Measurements from ENCODE around the gene ZNF219. TPM values are rescaled to one million over a fixed set of nuclear protein-coding genes. Genes with fewer than 3 reads are reported as not detected.

The ZNF219 gene
- total RNA-seq, 1 experiment from 2014 or later, result 19.9 TPM

DNA sequence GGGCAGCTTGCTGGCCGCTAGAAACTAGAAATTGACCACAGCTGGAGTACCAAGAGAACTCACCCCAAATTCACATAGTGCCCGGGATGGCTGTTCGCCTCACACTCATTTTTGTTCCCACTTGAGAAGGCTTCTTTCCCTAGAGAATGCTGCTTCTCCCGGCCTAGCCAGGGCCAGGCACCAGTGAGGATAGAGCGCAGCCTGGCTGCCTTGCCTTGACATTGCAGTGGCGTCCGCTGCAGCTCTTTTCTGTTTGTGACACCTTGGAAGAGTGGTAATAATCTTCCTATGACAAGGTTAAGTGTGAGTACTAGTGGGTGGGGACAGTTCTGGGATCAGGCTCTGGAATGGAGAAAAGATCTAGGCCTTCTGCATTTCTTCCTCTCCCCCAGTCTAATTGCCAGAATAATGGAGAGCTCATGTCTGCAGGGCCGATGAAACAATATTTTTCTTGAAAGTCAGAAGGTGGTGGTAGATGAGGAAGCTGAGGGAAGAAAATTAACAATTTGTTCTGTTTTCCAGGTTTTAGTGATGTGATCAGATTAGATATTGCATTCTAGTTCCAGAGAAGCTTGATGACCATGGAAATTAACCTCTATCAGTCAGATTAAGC is 6.1 kb upstream of the ZNF219 start:
- ATAC-seq, result peak; percentile 73
- POLR2A ChIA-PET, result no interaction called here
- no peaks in the 10 kb centered on the region for H3K36me3 ChIP-seq (ENCODE audit: control insufficient read depth, insufficient read depth, low read length)
- in situ Hi-C loops (cut with HindIII; ENCODE audit: low pct_unique_long_range_greater_than_20kb, low sequenced_read_pairs) (no loop called here), intact Hi-C loops (cut with micrococcal nuclease; ENCODE audit: unreplicated experiment) (loop anchor here (5.0 kb wide), 1 partner anchor 37 kb away; no protein-coding TSS in a partner anchor)
- CTCF ChIA-PET, result interaction anchor here (0.6 to 2.7 kb wide), 9 partner anchors 11 to 90 kb away, joined by 3 to 18 read pairs (median 6); partner anchors contain the start of gene ARHGEF40
- H3K27ac ChIP-seq (ENCODE audit: low read length), result peak overlapping the region; percentile 92
- peak overlapping the region; percentile 65 to 77 for H3K4me3 ChIP-seq (ENCODE audit: low read depth in 2 of 2, low read length in 2 of 2)
- BruUV-seq (replicated peaks), result no TSS peak
- TF ChIP-seq, protein P1, sequence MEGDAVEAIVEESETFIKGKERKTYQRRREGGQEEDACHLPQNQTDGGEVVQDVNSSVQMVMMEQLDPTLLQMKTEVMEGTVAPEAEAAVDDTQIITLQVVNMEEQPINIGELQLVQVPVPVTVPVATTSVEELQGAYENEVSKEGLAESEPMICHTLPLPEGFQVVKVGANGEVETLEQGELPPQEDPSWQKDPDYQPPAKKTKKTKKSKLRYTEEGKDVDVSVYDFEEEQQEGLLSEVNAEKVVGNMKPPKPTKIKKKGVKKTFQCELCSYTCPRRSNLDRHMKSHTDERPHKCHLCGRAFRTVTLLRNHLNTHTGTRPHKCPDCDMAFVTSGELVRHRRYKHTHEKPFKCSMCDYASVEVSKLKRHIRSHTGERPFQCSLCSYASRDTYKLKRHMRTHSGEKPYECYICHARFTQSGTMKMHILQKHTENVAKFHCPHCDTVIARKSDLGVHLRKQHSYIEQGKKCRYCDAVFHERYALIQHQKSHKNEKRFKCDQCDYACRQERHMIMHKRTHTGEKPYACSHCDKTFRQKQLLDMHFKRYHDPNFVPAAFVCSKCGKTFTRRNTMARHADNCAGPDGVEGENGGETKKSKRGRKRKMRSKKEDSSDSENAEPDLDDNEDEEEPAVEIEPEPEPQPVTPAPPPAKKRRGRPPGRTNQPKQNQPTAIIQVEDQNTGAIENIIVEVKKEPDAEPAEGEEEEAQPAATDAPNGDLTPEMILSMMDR (IDR thresholded peaks at IDR 0.05), result peak; percentile 86
- TF ChIP-seq POLR2AphosphoS5 (IDR thresholded peaks at IDR 0.05; ENCODE audit: low read depth, low read length) (no peak), SIN3A (IDR thresholded peaks at IDR 0.05; ENCODE audit: borderline replicate concordance, insufficient read depth, low read depth, low read length) (no peak), TCF7L2 (IDR thresholded peaks at IDR 0.05; ENCODE audit: low read depth, low read length) (0 out of 2 replicates have a peak, but pooled peaks have one; percentile 9)
- TF ChIP-seq, protein P2, sequence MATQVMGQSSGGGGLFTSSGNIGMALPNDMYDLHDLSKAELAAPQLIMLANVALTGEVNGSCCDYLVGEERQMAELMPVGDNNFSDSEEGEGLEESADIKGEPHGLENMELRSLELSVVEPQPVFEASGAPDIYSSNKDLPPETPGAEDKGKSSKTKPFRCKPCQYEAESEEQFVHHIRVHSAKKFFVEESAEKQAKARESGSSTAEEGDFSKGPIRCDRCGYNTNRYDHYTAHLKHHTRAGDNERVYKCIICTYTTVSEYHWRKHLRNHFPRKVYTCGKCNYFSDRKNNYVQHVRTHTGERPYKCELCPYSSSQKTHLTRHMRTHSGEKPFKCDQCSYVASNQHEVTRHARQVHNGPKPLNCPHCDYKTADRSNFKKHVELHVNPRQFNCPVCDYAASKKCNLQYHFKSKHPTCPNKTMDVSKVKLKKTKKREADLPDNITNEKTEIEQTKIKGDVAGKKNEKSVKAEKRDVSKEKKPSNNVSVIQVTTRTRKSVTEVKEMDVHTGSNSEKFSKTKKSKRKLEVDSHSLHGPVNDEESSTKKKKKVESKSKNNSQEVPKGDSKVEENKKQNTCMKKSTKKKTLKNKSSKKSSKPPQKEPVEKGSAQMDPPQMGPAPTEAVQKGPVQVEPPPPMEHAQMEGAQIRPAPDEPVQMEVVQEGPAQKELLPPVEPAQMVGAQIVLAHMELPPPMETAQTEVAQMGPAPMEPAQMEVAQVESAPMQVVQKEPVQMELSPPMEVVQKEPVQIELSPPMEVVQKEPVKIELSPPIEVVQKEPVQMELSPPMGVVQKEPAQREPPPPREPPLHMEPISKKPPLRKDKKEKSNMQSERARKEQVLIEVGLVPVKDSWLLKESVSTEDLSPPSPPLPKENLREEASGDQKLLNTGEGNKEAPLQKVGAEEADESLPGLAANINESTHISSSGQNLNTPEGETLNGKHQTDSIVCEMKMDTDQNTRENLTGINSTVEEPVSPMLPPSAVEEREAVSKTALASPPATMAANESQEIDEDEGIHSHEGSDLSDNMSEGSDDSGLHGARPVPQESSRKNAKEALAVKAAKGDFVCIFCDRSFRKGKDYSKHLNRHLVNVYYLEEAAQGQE (IDR thresholded peaks at IDR 0.05; ENCODE audit: insufficient read depth in 1 of 2, low read depth in 2 of 2, low read length in 1 of 2), result no peak
- DNase-seq (ENCODE audit: low read depth, low spot score), result peak; percentile 69
- no peaks in the 10 kb centered on the region for H3K9me3 ChIP-seq (ENCODE audit: control insufficient read depth, insufficient read depth, low read depth, low read length)
- H3K27me3 ChIP-seq (ENCODE audit: control insufficient read depth, insufficient read depth, low read length), result no peaks in the 10 kb centered on the region
- H3K4me1 ChIP-seq (ENCODE audit: control insufficient read depth, insufficient read depth, low read length), result peaks cover 14% of the 10 kb centered on the region

DNA sequence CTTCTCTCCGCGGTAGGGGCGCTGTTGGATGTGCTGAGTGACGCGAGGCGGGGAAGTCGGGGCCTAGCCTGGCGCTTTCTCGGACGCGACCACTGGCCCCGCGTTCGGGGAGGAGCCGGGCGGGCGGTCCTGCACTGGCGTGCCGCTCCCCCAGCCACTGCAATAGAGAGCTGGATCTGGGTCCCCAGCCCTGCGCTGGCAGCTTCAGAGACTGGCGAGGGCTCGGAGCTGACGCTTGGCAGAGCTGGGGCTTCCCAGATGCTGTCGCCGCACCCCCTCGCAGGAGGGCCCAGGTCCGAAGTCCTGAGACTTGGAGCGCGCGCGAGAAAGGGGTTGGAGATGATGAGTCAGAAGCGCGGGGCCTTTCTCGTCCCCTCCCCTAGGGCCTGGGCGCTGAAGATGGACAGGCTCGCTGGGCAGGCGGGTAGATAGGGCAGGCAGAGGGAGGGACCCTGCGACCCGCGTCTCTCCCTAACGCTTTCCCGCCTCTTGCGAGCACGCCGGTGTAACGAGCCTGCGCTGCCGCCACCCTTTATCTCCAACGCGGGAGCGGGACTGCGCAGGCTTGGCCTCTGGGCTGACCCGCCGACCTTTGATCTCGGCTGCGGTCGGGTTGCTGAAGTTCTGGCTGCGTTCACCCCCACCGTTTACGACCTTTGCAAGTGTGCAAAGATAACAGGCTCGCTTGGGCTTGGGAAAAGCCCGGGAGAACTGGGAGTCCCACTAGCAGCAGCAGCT is 5.4 kb upstream of the ZNF219 start:
- intact Hi-C loops (cut with micrococcal nuclease; ENCODE audit: unreplicated experiment) (no loop called here), in situ Hi-C loops (cut with HindIII; ENCODE audit: low pct_unique_long_range_greater_than_20kb, low sequenced_read_pairs) (no loop called here)
- TSS peak; percentile 97 for BruUV-seq (replicated peaks)

More for the DNA sequence above, 5.4 kb upstream of the ZNF219 start:
- Histone ChIP-seq H3K4me1 (ENCODE audit: control insufficient read depth, insufficient read depth, low read length) (peaks cover 17% of the 10 kb centered on the region), H3K9me3 (ENCODE audit: control insufficient read depth, insufficient read depth, low read depth, low read length) (no peaks in the 10 kb centered on the region), H3K27me3 (ENCODE audit: control insufficient read depth, insufficient read depth, low read length) (no peaks in the 10 kb centered on the region), H3K27ac (ENCODE audit: low read length) (peak overlapping the region; percentile 92), H3K4me3 (ENCODE audit: low read depth in 2 of 2, low read length in 2 of 2) (peak overlapping the region; percentile 65 to 77), H3K36me3 (ENCODE audit: control insufficient read depth, insufficient read depth, low read length) (no peaks in the 10 kb centered on the region)
- POLR2A ChIA-PET, result no interaction called here
- TF ChIP-seq POLR2AphosphoS5 (IDR thresholded peaks at IDR 0.05; ENCODE audit: low read depth, low read length) (peak; percentile 62), SIN3A (IDR thresholded peaks at IDR 0.05; ENCODE audit: borderline replicate concordance, insufficient read depth, low read depth, low read length) (no peak), TCF7L2 (IDR thresholded peaks at IDR 0.05; ENCODE audit: low read depth, low read length) (peak; percentile 94)
- TF ChIP-seq, protein P2 (IDR thresholded peaks at IDR 0.05; ENCODE audit: insufficient read depth in 1 of 2, low read depth in 2 of 2, low read length in 1 of 2), result no peak
- TF ChIP-seq, protein P1 (IDR thresholded peaks at IDR 0.05), result peak; percentile 72
- ATAC-seq, result peak; percentile 95
- DNase-seq (ENCODE audit: low read depth, low spot score), result peak; percentile 78
- CTCF ChIA-PET, result interaction anchor here (0.6 to 2.7 kb wide), 9 partner anchors 11 to 99 kb away, joined by 3 to 18 read pairs (median 6); partner anchors contain the start of gene ARHGEF40

Data from Panc1 (cell line).